HepG2 (cell line): ENCODE measurements around the gene FIZ1. TPM values are rescaled to one million over a fixed set of nuclear protein-coding genes. Genes with fewer than 3 reads are reported as not detected.

Source experiments
- ATAC-seq: fragments of 200-7000 bp; cut with Tn5 transposase; 3 replicates; pipeline ENCODE4 v1.9.1; 2020; ENCODE audit warnings: mild to moderate bottlenecking, moderate library complexity
- BruUV-seq: library from RNA; stranded (reverse); fragments of 400-500 nt; replicated peaks from 2 replicates; lab custom pipeline; 2021; lab: Mats Ljungman, UMichigan
- CTCF ChIA-PET: fragments of 300-600 bp; formaldehyde crosslinking; extraction: SDS; loops from one replicate; lab custom pipeline; 2021; ENCODE audit warnings: low total read pairs, inconsistent platforms, low intra/inter-chr PET ratio; lab: Yijun Ruan, JAX
- POLR2A ChIA-PET: fragments of 350-600 bp; sonication (Branson Sonifier 250); formaldehyde crosslinking; loops from one replicate; lab custom pipeline; 2020; ENCODE audit warnings: antibody characterized with exemption, inconsistent platforms; lab: Yijun Ruan, JAX
- DNase-seq: peaks from one replicate; pipeline ENCODE4 v3.0.0-alpha.2; 2015; ENCODE audit warnings: low spot score
- FAIRE-seq: peaks from 3 replicates; lab custom pipeline; 2011; peaks lifted over from hg19 to GRCh38; lab: Jason Lieb, UNC
- H2AFZ ChIP-seq: one replicate; pipeline ENCODE4 v1.6.1; 2011; ENCODE audit warnings: low read length, inconsistent platforms
- H3K27ac ChIP-seq: fragments of 300-600 bp; 3 replicates; pipeline ENCODE4 v1.8.0; 2011; ENCODE audit warnings: mixed run types, mild to moderate bottlenecking, mixed read lengths, low read length, inconsistent platforms; ENCODE audit not compliant: insufficient read depth; ENCODE audit errors: extremely low read length
- H3K27me3 ChIP-seq, 2 experiments: fragments of 200-600 bp in 1 of 2; 2 replicates in 1 of 2; 3 replicates in 1 of 2; pipeline versions ENCODE4 v1.6.0 to v1.8.0; 2011; ENCODE audit warnings: low read length in 2 of 2, mild to moderate bottlenecking in 2 of 2, moderate library complexity in 2 of 2, inconsistent platforms in 1 of 2; ENCODE audit not compliant: insufficient read depth in 2 of 2, control insufficient read depth in 1 of 2
- H3K36me3 ChIP-seq, 2 experiments: fragments of 200-600 bp in 1 of 2; replicated peaks in 1 of 2; 2 replicates in 1 of 2; 3 replicates in 1 of 2; pipeline versions ENCODE4 v1.5.1 to v1.8.0; 2011; ENCODE audit warnings: low read length in 2 of 2, inconsistent platforms in 1 of 2; ENCODE audit not compliant: insufficient read depth in 2 of 2, control insufficient read depth in 1 of 2
- H3K4me1 ChIP-seq: 2 replicates; pipeline ENCODE4 v1.5.1; 2012; ENCODE audit warnings: low read length, inconsistent platforms; ENCODE audit not compliant: insufficient read depth
- H3K4me2 ChIP-seq: 2 replicates; pipeline ENCODE4 v1.6.0; 2011; ENCODE audit warnings: low read depth, low read length, inconsistent platforms
- H3K4me3 ChIP-seq, 3 experiments: fragments of 200-600 bp in 1 of 3; sonication (generic), shearing (Covaris generic) in 1 of 3; replicated peaks in 1 of 3; 2 replicates each; pipeline ENCODE4 v1.5.1; 2011 to 2016; ENCODE audit warnings: low read length in 3 of 3, inconsistent platforms in 2 of 3, low read depth in 2 of 3, mild to moderate bottlenecking in 2 of 3, control low read depth in 1 of 3, mixed read lengths in 1 of 3; ENCODE audit not compliant: insufficient read depth in 1 of 3
- H3K79me2 ChIP-seq: one replicate; pipeline ENCODE4 v1.6.1; 2011; ENCODE audit warnings: low read length, inconsistent platforms; ENCODE audit not compliant: insufficient read depth
- H3K9ac ChIP-seq: 2 replicates; pipeline ENCODE4 v1.6.0; 2011; ENCODE audit warnings: mild to moderate bottlenecking, low read depth, low read length, inconsistent platforms; ENCODE audit not compliant: insufficient read depth
- H3K9me3 ChIP-seq: 2 replicates; pipeline ENCODE4 v1.5.1; 2012; ENCODE audit warnings: mild to moderate bottlenecking, low read length
- H4K20me1 ChIP-seq: 2 replicates; pipeline ENCODE4 v1.6.0; 2011; ENCODE audit warnings: inconsistent platforms, mild to moderate bottlenecking, low read length, moderate library complexity; ENCODE audit not compliant: insufficient read depth
- CBFB ChIP-seq: sonication (generic); formaldehyde crosslinking; IDR thresholded peaks from 2 replicates; pipeline ENCODE4 v1.4.0; 2020; ENCODE audit warnings: missing genetic modification reagents
- FOXA1 ChIP-seq, 2 experiments: fragments of 450-650 bp in 1 of 2; sonication (generic) in 1 of 2; formaldehyde crosslinking in 1 of 2; IDR thresholded peaks; 2 replicates each; pipeline versions ENCODE4 v1.4.0 to v1.6.1; 2016 to 2020; ENCODE audit warnings: missing genetic modification reagents in 1 of 2
- KAT2B ChIP-seq: fragments of 150-350 bp; IDR thresholded peaks from 2 replicates; pipeline ENCODE4 v1.6.1; 2014; ENCODE audit warnings: low read depth, low read length, borderline replicate concordance
- RBAK ChIP-seq: sonication (generic); formaldehyde crosslinking; IDR thresholded peaks from 2 replicates; pipeline ENCODE4 v1.5.1; 2020; ENCODE audit warnings: mild to moderate bottlenecking, missing genetic modification reagents
- SALL2 ChIP-seq: sonication (generic); formaldehyde crosslinking; IDR thresholded peaks from 2 replicates; pipeline ENCODE4 v1.8.1; 2023; ENCODE audit warnings: mild to moderate bottlenecking, missing genetic modification reagents, inconsistent platforms
- SCMH1 ChIP-seq: sonication (generic); formaldehyde crosslinking; IDR thresholded peaks from 2 replicates; pipeline ENCODE4 v1.9.0; 2021; ENCODE audit warnings: missing genetic modification reagents, mild to moderate bottlenecking, borderline replicate concordance
- SIN3B ChIP-seq: fragments of 150-350 bp; IDR thresholded peaks from 2 replicates; pipeline ENCODE4 v1.6.1; 2014; ENCODE audit warnings: low read length
- SMARCE1 ChIP-seq: fragments of 450-650 bp; IDR thresholded peaks from 2 replicates; pipeline ENCODE4 v1.6.1; 2017; ENCODE audit warnings: borderline replicate concordance
- ZNF225 ChIP-seq: sonication (generic); formaldehyde crosslinking; IDR thresholded peaks from 2 replicates; pipeline ENCODE4 v1.4.0; 2020; ENCODE audit warnings: mild to moderate bottlenecking, missing genetic modification reagents
- ZNF772 ChIP-seq: sonication (generic); formaldehyde crosslinking; IDR thresholded peaks from 2 replicates; pipeline ENCODE4 v1.5.0; 2020; ENCODE audit warnings: mild to moderate bottlenecking, missing genetic modification reagents
- ZNF879 ChIP-seq: sonication (generic); formaldehyde crosslinking; IDR thresholded peaks from 2 replicates; pipeline ENCODE4 v1.8.1; 2023; ENCODE audit warnings: missing genetic modification reagents
- WGBS: methylation state at CpG from one replicate; pipeline ENCODE4 v1.1.6; 2017; ENCODE audit warnings: low lambda C conversion rate; 5-methylcytosine and 5-hydroxymethylcytosine counted together
- in situ Hi-C: cut with HindIII; loops from 2 replicates; pipeline ENCODE4 v1.10.0; 2017; ENCODE audit warnings: low pct_unique_long_range_greater_than_20kb; ENCODE audit not compliant: extremely low pct_ligation_motif_present
- intact Hi-C: fragments of 100-400 bp; cut with micrococcal nuclease; formaldehyde crosslinking; loops from one replicate; pipeline ENCODE4 v1.10.0; 2022; ENCODE audit not compliant: unreplicated experiment
- polyA plus RNA-seq, 8 experiments: library from polyadenylated mRNA; depleted of rRNA in 3 of 8; stranded (reverse) in 7 of 8; unstranded in 1 of 8; fragments of >200 nt; fragmentation: Illumina TruSeq in 4 of 8; extraction: Trizol in 4 of 8; gene quantifications; 2 replicates each; pipeline versions ENCODE4 v1.2.1 to v1.2.3, GENCODE V29; 2011 to 2016; ENCODE audit warnings: low read depth in 4 of 8, missing spikeins in 1 of 8, mixed read lengths in 1 of 8; ENCODE audit not compliant: insufficient read depth in 1 of 8
- total RNA-seq, 5 experiments: library from RNA; depleted of rRNA; stranded (reverse); fragments of >200 nt; fragmentation: Illumina TruSeq; extraction: Trizol; gene quantifications; 2 replicates each; pipeline ENCODE4 v1.2.3, GENCODE V29; 2016; ENCODE audit warnings: low read depth in 1 of 5
- TF ChIP-seq, protein P1 (sequence below): sonication (generic); formaldehyde crosslinking; IDR thresholded peaks from 2 replicates; pipeline ENCODE4 v1.5.0; 2020; ENCODE audit warnings: missing genetic modification reagents, mild to moderate bottlenecking, borderline replicate concordance
- TF ChIP-seq, protein P2 (sequence below): sonication (generic); formaldehyde crosslinking; IDR thresholded peaks from 2 replicates; pipeline ENCODE4 v1.5.1; 2020; ENCODE audit warnings: mild to moderate bottlenecking, missing genetic modification reagents, moderate library complexity
- TF ChIP-seq, protein P3 (sequence below): sonication (generic); formaldehyde crosslinking; IDR thresholded peaks from 2 replicates; pipeline ENCODE4 v1.4.0; 2020; ENCODE audit warnings: missing genetic modification reagents
- TF ChIP-seq, protein P4 (sequence below): sonication (generic); formaldehyde crosslinking; IDR thresholded peaks from 2 replicates; pipeline ENCODE4 v1.5.0; 2020; ENCODE audit warnings: missing genetic modification reagents
- TF ChIP-seq, protein P5 (sequence below): sonication (generic); formaldehyde crosslinking; conservative IDR thresholded peaks from 2 replicates; pipeline ENCODE4 v1.8.0; 2022; ENCODE audit warnings: missing genetic modification reagents

The FIZ1 gene
- total and polyA plus RNA-seq, 2 of the 13 experiments (the other 11 are each of a cell fraction or from before 2014, with no cell fraction given), result 3.6 to 5.9 TPM

DNA sequence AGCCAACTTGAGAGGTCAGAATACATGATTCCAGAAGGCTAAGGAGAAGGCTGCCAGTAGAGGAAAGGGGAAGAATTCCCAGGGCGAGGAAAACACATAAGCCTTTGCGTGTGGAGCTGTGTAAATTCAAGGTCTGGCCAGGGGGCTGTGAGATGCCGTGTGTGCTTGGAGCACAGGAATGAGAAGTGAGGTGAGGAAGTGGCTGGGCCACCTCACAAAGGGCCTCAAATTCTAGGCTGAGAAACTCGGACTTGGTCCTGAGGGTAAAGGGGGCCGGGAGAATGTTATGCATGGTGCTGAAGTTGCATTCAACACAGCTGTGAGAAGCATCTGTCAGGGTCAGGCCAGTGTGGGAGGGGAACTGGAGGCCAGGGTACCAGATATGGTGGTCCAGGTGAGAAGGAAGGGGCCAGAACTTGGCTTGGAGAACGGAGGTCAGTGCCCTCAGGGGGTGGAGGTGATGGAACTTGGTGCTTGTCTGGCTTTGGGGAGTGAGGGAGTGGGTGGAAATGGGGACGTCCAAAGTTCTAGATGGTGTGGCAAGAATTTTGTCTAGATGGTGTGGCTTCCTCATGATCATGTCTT is 36.6 kb upstream of the FIZ1 start:
- CTCF ChIA-PET, result no interaction called here
- Histone ChIP-seq H2AFZ (no peak overlapping the region), H4K20me1 (no peaks in the 10 kb centered on the region), H3K9me3 (no peaks in the 10 kb centered on the region), H3K79me2 (peaks cover 23% of the 10 kb centered on the region), H3K4me3 (peak overlapping the region; percentile 93 to 100 (median 94)), H3K27ac (peak overlapping the region; percentile 86), H3K27me3 (no peaks in the 10 kb centered on the region; a peak in 1 of 5 replicates), H3K4me1 (peaks cover 57% of the 10 kb centered on the region), H3K4me2 (peak overlapping the region; percentile 98), H3K36me3 (no peaks in the 10 kb centered on the region), H3K9ac (peak overlapping the region; percentile 99)
- POLR2A ChIA-PET, result interaction anchor here (2.3 to 3.3 kb wide), 2 partner anchors 11 to 19 kb away, joined by 12 to 15 read pairs; partner anchors contain the start of genes U2AF2 and ZNF784
- FAIRE-seq (no peak), ATAC-seq (no peak), DNase-seq (no peak)
- BruUV-seq, result no TSS peak
- in situ Hi-C loops (no loop called here), intact Hi-C loops (loop anchor here (1.0 to 10.0 kb wide), 2 partner anchors 51 to 117 kb away; partner anchors contain the start of gene ZNF579)
- TF ChIP-seq CBFB (CRISPR knock-in tag) (no peak), FOXA1 (IDR thresholded peaks at IDR 0.05) (no peak), FOXA1 (CRISPR knock-in tag; IDR thresholded peaks at IDR 0.05) (no peak), SCMH1 (no peak), ZNF225 (CRISPR knock-in tag) (no peak), RBAK (CRISPR knock-in tag) (no peak), ZNF879 (CRISPR knock-in tag) (no peak), SIN3B (no peak), KAT2B (no peak), SMARCE1 (no peak), ZNF772 (CRISPR knock-in tag) (no peak), SALL2 (no peak)
- TF ChIP-seq, protein P1, sequence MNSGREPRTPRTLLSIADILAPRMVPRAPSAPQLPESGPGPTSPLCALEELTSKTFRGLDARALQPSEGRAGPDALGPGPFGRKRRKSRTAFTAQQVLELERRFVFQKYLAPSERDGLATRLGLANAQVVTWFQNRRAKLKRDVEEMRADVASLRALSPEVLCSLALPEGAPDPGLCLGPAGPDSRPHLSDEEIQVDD (CRISPR knock-in tag), result no peak
- TF ChIP-seq, protein P2, sequence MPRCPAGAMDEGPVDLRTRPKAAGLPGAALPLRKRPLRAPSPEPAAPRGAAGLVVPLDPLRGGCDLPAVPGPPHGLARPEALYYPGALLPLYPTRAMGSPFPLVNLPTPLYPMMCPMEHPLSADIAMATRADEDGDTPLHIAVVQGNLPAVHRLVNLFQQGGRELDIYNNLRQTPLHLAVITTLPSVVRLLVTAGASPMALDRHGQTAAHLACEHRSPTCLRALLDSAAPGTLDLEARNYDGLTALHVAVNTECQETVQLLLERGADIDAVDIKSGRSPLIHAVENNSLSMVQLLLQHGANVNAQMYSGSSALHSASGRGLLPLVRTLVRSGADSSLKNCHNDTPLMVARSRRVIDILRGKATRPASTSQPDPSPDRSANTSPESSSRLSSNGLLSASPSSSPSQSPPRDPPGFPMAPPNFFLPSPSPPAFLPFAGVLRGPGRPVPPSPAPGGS, result no peak
- TF ChIP-seq, protein P3, sequence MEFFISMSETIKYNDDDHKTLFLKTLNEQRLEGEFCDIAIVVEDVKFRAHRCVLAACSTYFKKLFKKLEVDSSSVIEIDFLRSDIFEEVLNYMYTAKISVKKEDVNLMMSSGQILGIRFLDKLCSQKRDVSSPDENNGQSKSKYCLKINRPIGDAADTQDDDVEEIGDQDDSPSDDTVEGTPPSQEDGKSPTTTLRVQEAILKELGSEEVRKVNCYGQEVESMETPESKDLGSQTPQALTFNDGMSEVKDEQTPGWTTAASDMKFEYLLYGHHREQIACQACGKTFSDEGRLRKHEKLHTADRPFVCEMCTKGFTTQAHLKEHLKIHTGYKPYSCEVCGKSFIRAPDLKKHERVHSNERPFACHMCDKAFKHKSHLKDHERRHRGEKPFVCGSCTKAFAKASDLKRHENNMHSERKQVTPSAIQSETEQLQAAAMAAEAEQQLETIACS (CRISPR knock-in tag), result no peak
- TF ChIP-seq, protein P4, sequence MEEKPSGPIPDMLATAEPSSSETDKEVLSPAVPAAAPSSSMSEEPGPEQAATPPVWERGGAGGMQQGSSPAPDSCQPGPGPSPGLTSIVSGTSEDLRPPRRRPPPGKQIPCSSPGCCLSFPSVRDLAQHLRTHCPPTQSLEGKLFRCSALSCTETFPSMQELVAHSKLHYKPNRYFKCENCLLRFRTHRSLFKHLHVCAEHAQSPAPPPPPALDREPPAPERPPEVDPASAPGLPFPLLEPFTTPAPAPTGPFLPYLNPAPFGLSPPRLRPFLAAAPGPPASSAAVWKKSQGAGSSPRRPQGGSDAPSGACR (CRISPR knock-in tag), result no peak
- TF ChIP-seq, protein P5, sequence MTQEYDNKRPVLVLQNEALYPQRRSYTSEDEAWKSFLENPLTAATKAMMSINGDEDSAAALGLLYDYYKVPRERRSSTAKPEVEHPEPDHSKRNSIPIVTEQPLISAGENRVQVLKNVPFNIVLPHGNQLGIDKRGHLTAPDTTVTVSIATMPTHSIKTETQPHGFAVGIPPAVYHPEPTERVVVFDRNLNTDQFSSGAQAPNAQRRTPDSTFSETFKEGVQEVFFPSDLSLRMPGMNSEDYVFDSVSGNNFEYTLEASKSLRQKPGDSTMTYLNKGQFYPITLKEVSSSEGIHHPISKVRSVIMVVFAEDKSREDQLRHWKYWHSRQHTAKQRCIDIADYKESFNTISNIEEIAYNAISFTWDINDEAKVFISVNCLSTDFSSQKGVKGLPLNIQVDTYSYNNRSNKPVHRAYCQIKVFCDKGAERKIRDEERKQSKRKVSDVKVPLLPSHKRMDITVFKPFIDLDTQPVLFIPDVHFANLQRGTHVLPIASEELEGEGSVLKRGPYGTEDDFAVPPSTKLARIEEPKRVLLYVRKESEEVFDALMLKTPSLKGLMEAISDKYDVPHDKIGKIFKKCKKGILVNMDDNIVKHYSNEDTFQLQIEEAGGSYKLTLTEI, result no peak
- 37% methylated on average over 7 of the region's 7 CpGs for WGBS
